GM19467 (cell line): ENCODE results near the gene JUN.
A peak's percentile ranks its signal among the peaks of the same experiment; 100 is the strongest.
"Not testable (repeated sequence)": the region's sequence is repeated elsewhere in the genome, so short reads cannot be mapped to it uniquely, and the experiment has no call there.

Source experiments
- ATAC-seq: cut with Tn5 transposase; IDR thresholded peaks from one replicate; pipeline ENCODE4 v1.9.1; 2021; ENCODE audit warnings: mild to moderate bottlenecking, moderate library complexity; ENCODE audit not compliant: unreplicated experiment

The JUN gene

GRCh38 chr1:58809325-58810010, 25.6 kb upstream of the JUN start:
- no peak for ATAC-seq

GRCh38 chr1:58808077-58808476, 24.2 kb upstream of the JUN start:
- ATAC-seq, result no peak

- ATAC-seq, result peak; percentile 57
These were observed 22.1 kb upstream of the JUN start for GRCh38 chr1:58805716-58806571.

GRCh38 chr1:58804853-58805565, 21.2 kb upstream of the JUN start:
- no peak for ATAC-seq

- ATAC-seq, result no peak
These were observed 20.0 kb upstream of the JUN start for GRCh38 chr1:58803858-58804257.

GRCh38 chr1:58802640-58803399, 19.0 kb upstream of the JUN start:
- ATAC-seq, result no peak

GRCh38 chr1:58801286-58801685, 17.4 kb upstream of the JUN start:
- ATAC-seq, result not testable (repeated sequence)

GRCh38 chr1:58799650-58800049, 15.8 kb upstream of the JUN start:
- no peak for ATAC-seq

GRCh38 chr1:58798910-58799442, 15.1 kb upstream of the JUN start:
- no peak for ATAC-seq

- no peak for ATAC-seq
These were observed 12.6 kb upstream of the JUN start for GRCh38 chr1:58796416-58796815.

GRCh38 chr1:58794585-58794984, 10.7 kb upstream of the JUN start:
- no peak for ATAC-seq

- no peak for ATAC-seq
These were observed 9.0 kb upstream of the JUN start for GRCh38 chr1:58792846-58793245.

- no peak for ATAC-seq
These were observed 7.3 kb upstream of the JUN start for GRCh38 chr1:58791106-58791505.

- ATAC-seq, result no peak
These were observed 6.3 kb upstream of the JUN start for GRCh38 chr1:58789996-58790660.

- no peak for ATAC-seq
These were observed 5.5 kb upstream of the JUN start for GRCh38 chr1:58789322-58789856.

- ATAC-seq, result no peak
These were observed 4.4 kb upstream of the JUN start for GRCh38 chr1:58788259-58788658.

GRCh38 chr1:58786927-58787245, 3.0 kb upstream of the JUN start:
- ATAC-seq, result no peak

- ATAC-seq, result no peak
These were observed 2.5 kb upstream of the JUN start for GRCh38 chr1:58786184-58786926.

- ATAC-seq, result no peak
These were observed 1.7 kb upstream of the JUN start for GRCh38 chr1:58785442-58786058.
